OCI-LY1 (cell line): ENCODE data around the gene TSPAN12.

Experiments used
- H2AFZ ChIP-seq: fragments of 200-600 bp; sonication (generic), shearing (Covaris generic); 2 replicates; pipeline ENCODE4 v1.6.0; 2014; ENCODE audit warnings: antibody characterized with exemption, mild to moderate bottlenecking, low read length
- H3F3A ChIP-seq: fragments of 200-600 bp; sonication (generic), shearing (Covaris generic); 2 replicates; pipeline ENCODE4 v1.6.0; 2014; ENCODE audit warnings: mild to moderate bottlenecking, antibody characterized with exemption, low read length, moderate library complexity; ENCODE audit not compliant: insufficient read depth
- H3K27ac ChIP-seq: fragments of 200-600 bp; sonication (generic); 2 replicates; pipeline ENCODE4 v1.5.1; 2014; ENCODE audit warnings: low read length, mixed run types, mild to moderate bottlenecking, low read depth; ENCODE audit not compliant: poor library complexity, severe bottlenecking
- H3K27me3 ChIP-seq: fragments of 200-600 bp; sonication (generic); 2 replicates; pipeline ENCODE4 v1.6.0; 2014; ENCODE audit warnings: antibody characterized with exemption, mild to moderate bottlenecking, low read length, moderate library complexity; ENCODE audit not compliant: insufficient read depth
- H3K36me3 ChIP-seq: fragments of 200-600 bp; sonication (generic); 2 replicates; pipeline ENCODE4 v1.6.1; 2014; ENCODE audit warnings: mild to moderate bottlenecking, antibody characterized with exemption, low read length, moderate library complexity, mixed read lengths; ENCODE audit not compliant: insufficient read depth
- H3K4me1 ChIP-seq: fragments of 200-600 bp; sonication (generic); 2 replicates; pipeline ENCODE4 v1.5.1; 2014; ENCODE audit warnings: mild to moderate bottlenecking, low read length, moderate library complexity; ENCODE audit not compliant: insufficient read depth, severe bottlenecking
- H3K4me2 ChIP-seq: fragments of 200-600 bp; sonication (generic), shearing (Covaris generic); 2 replicates; pipeline ENCODE4 v1.6.1; 2014; ENCODE audit warnings: low read length
- H3K4me3 ChIP-seq: fragments of 200-600 bp; sonication (generic); 2 replicates; pipeline ENCODE4 v1.5.1; 2014; ENCODE audit warnings: low read length, low read depth, mild to moderate bottlenecking, mixed read lengths; ENCODE audit not compliant: poor library complexity, severe bottlenecking
- H3K79me2 ChIP-seq: fragments of 200-600 bp; shearing (Covaris generic); 2 replicates; pipeline ENCODE4 v1.6.1; 2016; ENCODE audit warnings: mixed run types, low read length, mixed read lengths; ENCODE audit not compliant: insufficient read depth
- H3K9ac ChIP-seq: fragments of 200-600 bp; sonication (generic), shearing (Covaris generic); 2 replicates; pipeline ENCODE4 v1.6.1; 2014; ENCODE audit warnings: mild to moderate bottlenecking, low read length, mixed read lengths
- H3K9me2 ChIP-seq: fragments of 200-600 bp; sonication (generic), shearing (Covaris generic); 2 replicates; pipeline ENCODE4 v1.6.1; 2014; ENCODE audit warnings: low read depth, mild to moderate bottlenecking, low read length, mixed read lengths
- H3K9me3 ChIP-seq: fragments of 200-600 bp; shearing (Covaris generic); 2 replicates; pipeline ENCODE4 v1.6.1; 2014; ENCODE audit warnings: low read length, mixed read lengths
- H4K20me1 ChIP-seq: fragments of 200-600 bp; sonication (generic), shearing (Covaris generic); 2 replicates; pipeline ENCODE4 v1.6.0; 2016; ENCODE audit warnings: mild to moderate bottlenecking, low read length; ENCODE audit not compliant: insufficient read depth
- CTCF ChIP-seq: fragments of 200-600 bp; sonication (generic), shearing (Covaris generic); IDR thresholded peaks from 2 replicates; pipeline ENCODE4 v1.5.1; 2017; ENCODE audit warnings: mild to moderate bottlenecking, antibody characterized with exemption, low read length, moderate library complexity, mixed read lengths
- EZH2 ChIP-seq: fragments of 200-600 bp; sonication (generic), shearing (Covaris generic); IDR thresholded peaks from 2 replicates; pipeline ENCODE4 v1.8.0; 2017; ENCODE audit warnings: borderline replicate concordance, mixed run types, mild to moderate bottlenecking, antibody characterized with exemption, low read length, moderate library complexity, mixed read lengths

TSPAN12 gene

GRCh38 chr7:120843109-120843508 is 14.8 kb downstream of the TSPAN12 start:
- no peak overlapping the region for H3K9ac ChIP-seq
- H3F3A ChIP-seq, result no peaks in the 10 kb centered on the region
- H2AFZ ChIP-seq, result no peak overlapping the region
- no peaks in the 10 kb centered on the region for H3K4me1 ChIP-seq
- no peaks in the 10 kb centered on the region for H3K79me2 ChIP-seq
- no peaks in the 10 kb centered on the region for H3K27me3 ChIP-seq
- no peak overlapping the region for H3K4me3 ChIP-seq
- no peaks in the 10 kb centered on the region for H3K9me3 ChIP-seq
- H3K36me3 ChIP-seq, result no peaks in the 10 kb centered on the region
- H3K9me2 ChIP-seq, result no peaks in the 10 kb centered on the region
- no peak overlapping the region for H3K27ac ChIP-seq
- TF ChIP-seq EZH2 (no peak), CTCF (no peak)
- no peak overlapping the region for H3K4me2 ChIP-seq
- no peaks in the 10 kb centered on the region for H4K20me1 ChIP-seq

- H4K20me1 ChIP-seq, result no peaks in the 10 kb centered on the region
- no peak overlapping the region for H3K4me2 ChIP-seq
- H3K4me1 ChIP-seq, result no peaks in the 10 kb centered on the region
- no peak overlapping the region for H3K4me3 ChIP-seq
- H2AFZ ChIP-seq, result no peak overlapping the region
- H3K9me2 ChIP-seq, result no peaks in the 10 kb centered on the region
- H3K9ac ChIP-seq, result no peak overlapping the region
- H3K27ac ChIP-seq, result no peak overlapping the region
- no peak for TF ChIP-seq EZH2
- TF ChIP-seq CTCF, result no peak
- H3F3A ChIP-seq, result no peaks in the 10 kb centered on the region
- no peaks in the 10 kb centered on the region for H3K9me3 ChIP-seq
- no peaks in the 10 kb centered on the region for H3K27me3 ChIP-seq
- H3K36me3 ChIP-seq, result no peaks in the 10 kb centered on the region
- H3K79me2 ChIP-seq, result no peaks in the 10 kb centered on the region
Measured at GRCh38 chr7:120842121-120842621, 15.8 kb downstream of the TSPAN12 start.

- no peaks in the 10 kb centered on the region for H3K4me1 ChIP-seq
- no peak overlapping the region for H3K9ac ChIP-seq
- H4K20me1 ChIP-seq, result no peaks in the 10 kb centered on the region
- H3K27ac ChIP-seq, result no peak overlapping the region
- H3K36me3 ChIP-seq, result no peaks in the 10 kb centered on the region
- H3F3A ChIP-seq, result no peaks in the 10 kb centered on the region
- H2AFZ ChIP-seq, result no peak overlapping the region
- no peak overlapping the region for H3K4me3 ChIP-seq
- H3K4me2 ChIP-seq, result no peak overlapping the region
- H3K9me2 ChIP-seq, result no peaks in the 10 kb centered on the region
- TF ChIP-seq CTCF (no peak), EZH2 (no peak)
- H3K9me3 ChIP-seq, result no peaks in the 10 kb centered on the region
- no peaks in the 10 kb centered on the region for H3K27me3 ChIP-seq
- H3K79me2 ChIP-seq, result no peaks in the 10 kb centered on the region
Measured at GRCh38 chr7:120841608-120842007, 16.3 kb downstream of the TSPAN12 start.
